ENCODE results near the gene SCP2. TPM values are rescaled to one million over a fixed set of nuclear protein-coding genes. Genes with fewer than 3 reads are reported as not detected.

The SCP2 gene
- total RNA-seq, 4 donors from 2014 or later, result 92.4 to 125 (median 120) TPM

DNA sequence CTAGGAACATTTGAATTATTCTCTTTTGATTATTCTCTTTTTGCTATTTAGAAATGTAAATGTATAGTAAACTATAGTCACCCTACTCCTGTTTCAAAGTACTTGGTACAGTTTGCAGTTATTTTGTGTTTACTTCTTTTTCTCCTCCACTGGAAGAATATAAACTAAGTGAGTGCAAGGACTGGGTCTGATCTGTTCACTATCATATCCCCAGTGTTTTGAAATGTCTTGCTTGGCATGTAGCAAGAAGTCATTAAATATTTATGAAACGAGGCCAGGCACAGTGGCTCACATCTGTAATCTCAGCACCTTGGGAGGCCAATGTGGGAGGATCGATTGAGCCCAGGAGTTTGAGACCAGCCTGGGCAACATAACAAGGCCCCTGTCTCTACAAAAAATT is 99.2 kb downstream of the SCP2 start:
- WGBS, 2 donors (ENCODE audit: low coverage in 1 of 2), result 20 to 47% methylated on average over 2 of the region's 2 CpGs
- TF ChIP-seq POLR2A (IDR thresholded peaks at IDR 0.05) (no peak), POLR2AphosphoS5 (IDR thresholded peaks at IDR 0.05) (no peak), EP300 (IDR thresholded peaks at IDR 0.05) (no peak)
- H3K27ac ChIP-seq, result no peak overlapping the region

DNA sequence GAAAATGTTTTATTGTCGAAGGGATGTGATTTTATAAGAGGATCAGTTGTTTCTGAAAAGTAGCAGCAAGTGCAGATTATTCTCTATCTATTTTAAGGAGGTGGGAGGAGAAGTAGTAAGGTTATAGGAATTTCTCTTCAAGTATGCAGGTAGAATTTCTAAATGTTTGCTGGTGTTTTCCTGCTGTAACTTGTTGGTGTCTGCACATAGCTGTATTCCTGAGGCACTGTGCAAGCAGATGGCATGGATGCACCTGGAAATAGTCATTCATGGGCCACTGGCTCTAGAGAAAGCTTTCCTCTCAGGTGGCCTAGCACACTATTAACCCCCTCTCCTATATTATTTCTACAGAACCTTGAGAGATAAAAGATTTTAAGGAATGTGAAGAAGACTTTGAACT is 104.7 kb downstream of the SCP2 start:
- Histone ChIP-seq H3K27me3 (no peaks in the 10 kb centered on the region), H3K9me3 (no peaks in the 10 kb centered on the region), H3K36me3 (peaks cover 0 to 57% of the 10 kb centered on the region in 2 donors), H3K4me3 (no peak overlapping the region), H3K4me1 (no peaks in the 10 kb centered on the region), H3K27ac (no peak overlapping the region)
- 67% methylated on average over 1 of the region's 1 CpG; no CpG with 5 or more reads in 1 of the 2 donors for WGBS, 2 donors (ENCODE audit: low coverage in 1 of 2)
- no peak for TF ChIP-seq POLR2AphosphoS5 (IDR thresholded peaks at IDR 0.05)
- TF ChIP-seq, protein P1, sequence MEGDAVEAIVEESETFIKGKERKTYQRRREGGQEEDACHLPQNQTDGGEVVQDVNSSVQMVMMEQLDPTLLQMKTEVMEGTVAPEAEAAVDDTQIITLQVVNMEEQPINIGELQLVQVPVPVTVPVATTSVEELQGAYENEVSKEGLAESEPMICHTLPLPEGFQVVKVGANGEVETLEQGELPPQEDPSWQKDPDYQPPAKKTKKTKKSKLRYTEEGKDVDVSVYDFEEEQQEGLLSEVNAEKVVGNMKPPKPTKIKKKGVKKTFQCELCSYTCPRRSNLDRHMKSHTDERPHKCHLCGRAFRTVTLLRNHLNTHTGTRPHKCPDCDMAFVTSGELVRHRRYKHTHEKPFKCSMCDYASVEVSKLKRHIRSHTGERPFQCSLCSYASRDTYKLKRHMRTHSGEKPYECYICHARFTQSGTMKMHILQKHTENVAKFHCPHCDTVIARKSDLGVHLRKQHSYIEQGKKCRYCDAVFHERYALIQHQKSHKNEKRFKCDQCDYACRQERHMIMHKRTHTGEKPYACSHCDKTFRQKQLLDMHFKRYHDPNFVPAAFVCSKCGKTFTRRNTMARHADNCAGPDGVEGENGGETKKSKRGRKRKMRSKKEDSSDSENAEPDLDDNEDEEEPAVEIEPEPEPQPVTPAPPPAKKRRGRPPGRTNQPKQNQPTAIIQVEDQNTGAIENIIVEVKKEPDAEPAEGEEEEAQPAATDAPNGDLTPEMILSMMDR (IDR thresholded peaks at IDR 0.05), result no peak
- no peak for ATAC-seq

More for the DNA sequence above, 99.2 kb downstream of the SCP2 start:
- peaks cover 0 to 14% (median 0%) of the 10 kb centered on the region in 3 donors for H3K4me1 ChIP-seq
- no peak overlapping the region for H3K4me3 ChIP-seq
- no peaks in the 10 kb centered on the region for H3K27me3 ChIP-seq
- peaks cover 0 to 33% of the 10 kb centered on the region in 2 donors for H3K36me3 ChIP-seq
- no peaks in the 10 kb centered on the region for H3K9me3 ChIP-seq
- no peak for ATAC-seq

DNA sequence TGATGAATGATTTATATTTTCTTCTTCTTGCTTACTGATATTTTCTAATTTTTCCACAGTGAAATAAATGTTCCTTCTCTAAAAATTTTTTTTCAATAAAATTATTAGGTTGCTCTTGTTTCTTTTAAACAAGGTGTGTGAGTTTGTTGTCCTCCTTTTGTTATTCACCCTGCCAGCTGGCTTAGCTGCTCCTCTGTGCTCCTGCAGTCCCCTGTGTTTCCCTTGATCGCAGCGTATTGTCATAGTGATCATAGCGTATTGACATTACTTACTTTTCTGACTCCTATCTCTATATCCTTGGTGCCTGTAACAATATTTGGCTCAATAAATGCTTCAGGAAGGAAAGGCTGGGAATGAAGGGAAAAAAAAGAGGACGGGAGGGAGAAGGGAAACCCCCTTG is 110.1 kb downstream of the SCP2 start:
- no peaks in the 10 kb centered on the region for H3K9me3 ChIP-seq

DNA sequence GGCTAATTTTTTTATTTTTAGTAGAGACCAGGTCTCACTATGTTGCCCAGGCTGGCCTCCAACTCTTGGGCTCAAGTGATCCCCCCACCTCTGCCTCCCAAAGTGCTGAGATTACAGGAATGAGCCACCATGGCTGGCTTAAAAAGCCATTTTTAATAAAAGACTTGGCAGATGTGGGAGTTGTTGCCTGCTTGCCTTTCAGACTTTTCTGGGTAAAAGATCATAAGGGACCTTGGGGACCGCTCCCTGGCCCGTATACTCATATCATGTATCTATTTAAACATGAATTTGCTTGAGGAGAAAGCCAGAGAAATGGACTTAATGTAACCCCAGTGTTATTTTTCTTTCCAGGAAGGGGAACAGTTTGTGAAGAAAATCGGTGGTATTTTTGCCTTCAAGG is 111.5 kb downstream of the SCP2 start:
- no peaks in the 10 kb centered on the region for H3K4me1 ChIP-seq
- no peak overlapping the region for H3K27ac ChIP-seq
- peaks cover 0 to 39% of the 10 kb centered on the region in 2 donors for H3K36me3 ChIP-seq
- H3K27me3 ChIP-seq, result no peaks in the 10 kb centered on the region
- no peak for ATAC-seq
- H3K4me3 ChIP-seq, result no peak overlapping the region
- WGBS, 2 donors (ENCODE audit: low coverage in 1 of 2), result 50 to 63% methylated on average over 1 of the region's 3 CpGs
- TF ChIP-seq POLR2AphosphoS5 (IDR thresholded peaks at IDR 0.05) (no peak), EP300 (IDR thresholded peaks at IDR 0.05) (no peak), POLR2A (IDR thresholded peaks at IDR 0.05) (no peak)
- TF ChIP-seq, protein P1 (IDR thresholded peaks at IDR 0.05), result no peak
- no peaks in the 10 kb centered on the region for H3K9me3 ChIP-seq

More for the DNA sequence above, 110.1 kb downstream of the SCP2 start:
- Histone ChIP-seq H3K4me3 (no peak overlapping the region), H3K4me1 (no peaks in the 10 kb centered on the region), H3K36me3 (peaks cover 0 to 51% of the 10 kb centered on the region in 2 donors), H3K27ac (no peak overlapping the region), H3K27me3 (no peaks in the 10 kb centered on the region)
- ATAC-seq, result no peak
- no peak for TF ChIP-seq EP300 (IDR thresholded peaks at IDR 0.05)
- no peak for TF ChIP-seq POLR2AphosphoS5 (IDR thresholded peaks at IDR 0.05)
- no peak for TF ChIP-seq POLR2A (IDR thresholded peaks at IDR 0.05)
- TF ChIP-seq, protein P1 (IDR thresholded peaks at IDR 0.05), result no peak
- 81 to 86% methylated on average over 3 to 4 of the region's 4 CpGs for WGBS, 2 donors (ENCODE audit: low coverage in 1 of 2)

DNA sequence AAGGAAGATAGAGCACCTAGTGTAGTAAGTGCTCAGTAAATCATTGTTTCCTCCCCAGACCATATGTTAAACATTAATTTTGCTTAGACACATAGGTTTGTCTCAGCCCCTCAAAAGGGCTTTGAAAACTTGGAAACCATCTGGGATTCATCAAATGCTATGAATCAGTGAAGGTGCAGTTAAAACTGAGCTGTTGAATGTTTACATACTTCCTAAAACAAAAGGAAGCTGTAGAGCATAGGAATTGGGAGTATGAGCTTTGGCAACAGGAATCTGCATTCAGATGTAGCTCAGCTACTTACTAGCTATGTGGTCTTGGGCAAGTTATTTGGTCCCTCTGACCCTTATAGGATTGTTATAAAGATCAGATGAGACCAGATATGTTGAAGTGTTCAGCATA is 116.2 kb downstream of the SCP2 start:
- TF ChIP-seq EP300 (IDR thresholded peaks at IDR 0.05) (no peak), POLR2A (IDR thresholded peaks at IDR 0.05) (no peak), POLR2AphosphoS5 (IDR thresholded peaks at IDR 0.05) (no peak)
- TF ChIP-seq, protein P1 (IDR thresholded peaks at IDR 0.05), result no peak
- peaks cover 0 to 42% of the 10 kb centered on the region in 2 donors for H3K36me3 ChIP-seq
- no peak for ATAC-seq
- H3K4me1 ChIP-seq, result peaks cover 0 to 18% (median 0%) of the 10 kb centered on the region in 3 donors
- H3K4me3 ChIP-seq, result no peak overlapping the region
- no peak overlapping the region for H3K27ac ChIP-seq
- no peaks in the 10 kb centered on the region for H3K27me3 ChIP-seq
- no peaks in the 10 kb centered on the region for H3K9me3 ChIP-seq
